NCI-H1092 (cell line): ENCODE results near the gene SBK1.
"Not testable (repeated sequence)": the region's sequence is repeated elsewhere in the genome, so short reads cannot be mapped to it uniquely, and the experiment has no call there.

Experiments
- DNase-seq: peaks from one replicate; lab custom pipeline; 2025; lab: John Stamatoyannopoulos, UW

The SBK1 gene

DNA sequence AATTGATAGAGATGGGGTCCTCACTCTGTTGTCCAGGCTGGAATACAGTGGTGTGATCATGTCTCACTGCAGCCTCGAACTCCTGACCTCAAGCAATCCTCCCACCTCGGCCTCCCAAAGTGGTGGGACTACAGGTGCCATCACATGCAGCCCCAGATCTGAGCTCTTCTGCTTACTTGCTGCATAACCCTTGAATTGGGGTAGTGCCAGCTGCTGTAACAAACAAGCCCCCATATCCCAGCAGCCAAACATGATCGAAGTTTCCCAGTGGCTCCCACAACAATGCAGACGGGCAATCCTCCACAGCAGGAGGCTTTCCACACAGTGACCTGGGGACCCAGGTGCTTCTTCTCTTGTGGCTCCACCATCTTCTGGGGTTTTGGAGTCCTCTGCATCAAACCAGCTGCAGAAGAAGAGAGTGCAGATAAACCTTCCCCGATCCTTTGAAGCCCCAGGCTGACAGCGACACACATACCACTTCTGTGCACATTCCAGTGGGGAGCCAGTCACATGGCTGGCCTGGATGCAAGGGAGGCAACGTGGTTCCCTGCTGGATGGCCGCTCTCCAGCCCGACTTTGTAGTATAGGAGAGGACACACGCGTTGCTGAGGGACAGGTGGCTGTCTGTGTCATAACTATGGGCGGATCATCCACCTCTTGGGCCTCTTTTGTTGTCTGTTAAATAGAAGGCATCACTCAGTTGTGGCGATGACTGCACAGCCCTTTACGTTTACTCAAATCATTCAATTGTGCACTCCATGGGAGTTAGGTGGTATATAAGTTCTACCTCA, 16.7 kb downstream of the SBK1 start:
- no peak for DNase-seq

DNA sequence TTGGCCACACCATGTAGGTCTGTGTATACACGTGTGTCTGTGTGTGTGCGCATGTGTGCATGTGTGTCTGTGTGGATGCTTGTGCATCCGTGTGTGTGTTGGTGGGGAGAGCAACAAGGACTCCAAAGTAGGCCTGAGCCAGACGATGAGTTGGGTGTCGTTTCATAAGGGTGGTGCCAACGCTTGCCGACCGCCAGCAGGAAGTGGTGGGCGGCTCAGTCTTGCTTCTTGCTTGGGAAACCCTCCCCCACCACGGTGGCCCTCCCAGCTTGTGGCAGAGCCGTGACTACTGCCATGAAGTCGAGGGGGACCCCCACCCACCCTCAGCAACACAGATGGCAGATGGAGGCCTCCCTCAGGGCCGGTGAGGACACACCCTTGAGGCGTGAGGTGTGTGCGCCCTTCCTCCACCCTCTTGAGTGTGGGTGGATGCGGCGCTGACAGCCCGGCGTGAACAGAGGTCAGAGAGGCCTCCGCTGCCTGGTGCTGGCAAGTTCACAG, 17.5 kb downstream of the SBK1 start:
- no peak for DNase-seq

DNA sequence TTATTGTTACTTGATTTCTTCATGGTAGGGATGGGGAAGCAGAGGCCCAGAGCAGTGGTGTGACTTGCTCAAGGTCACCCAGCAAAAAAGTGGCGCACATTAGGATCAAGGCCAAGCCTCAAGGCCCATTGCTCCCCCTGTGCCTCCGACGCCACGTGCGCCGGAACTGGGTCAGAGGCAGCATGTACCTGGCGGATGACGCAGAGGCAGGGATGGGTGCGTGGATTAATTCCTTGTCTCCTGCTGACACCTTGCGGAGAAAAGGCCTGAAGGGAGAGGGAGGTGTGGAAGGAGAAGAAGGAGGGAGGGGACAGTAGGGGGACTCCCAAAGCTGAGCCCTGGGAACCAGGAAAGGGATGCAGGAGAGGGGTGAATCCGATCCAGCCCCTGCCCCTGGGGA, 18.5 kb downstream of the SBK1 start:
- no peak for DNase-seq

DNA sequence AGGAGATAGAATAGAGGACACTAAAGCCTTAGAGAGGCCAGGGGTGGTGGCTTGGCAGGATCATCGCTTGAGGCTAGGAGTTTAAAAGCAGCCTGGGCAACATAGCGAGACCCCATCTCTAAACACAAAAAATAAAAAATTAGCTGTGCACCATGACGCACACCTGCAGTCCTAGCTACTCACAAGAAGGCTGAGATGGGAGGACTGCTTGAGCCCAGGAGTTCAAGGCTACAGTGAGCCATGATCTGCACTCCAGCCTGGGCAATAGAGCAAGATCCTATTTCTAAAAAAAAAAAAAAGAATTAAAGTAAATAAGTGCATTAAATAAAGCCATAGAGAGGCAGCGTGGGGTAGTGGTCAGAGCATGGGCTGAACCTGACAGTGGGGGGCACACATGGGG, 19.1 kb downstream of the SBK1 start:
- DNase-seq = no peak

DNA sequence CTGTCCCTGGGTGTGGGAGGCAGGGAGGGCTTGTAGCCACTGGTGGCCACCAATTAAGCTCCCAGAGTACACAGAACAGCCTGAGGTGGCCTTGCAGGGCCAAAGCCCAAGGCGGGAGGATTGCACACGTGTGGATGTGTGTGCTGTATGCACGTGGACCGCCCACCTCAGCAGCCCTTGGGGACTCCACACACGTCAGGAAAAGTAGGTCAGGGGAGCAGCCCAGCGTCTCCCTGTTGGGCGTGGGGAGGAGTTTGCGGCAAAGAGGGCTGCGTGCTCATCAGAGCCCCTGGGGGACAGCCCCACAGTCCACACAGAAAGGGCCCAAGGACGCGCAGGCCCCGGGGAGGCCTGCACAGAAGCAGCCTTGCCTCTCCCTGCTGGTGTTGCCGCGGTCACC, 19.6 kb downstream of the SBK1 start:
- DNase-seq = no peak

GRCh38 chr16:28312327-28312726, 20.0 kb downstream of the SBK1 start:
- DNase-seq = no peak

- DNase-seq = no peak
Measured at GRCh38 chr16:28313587-28313986, 21.3 kb downstream of the SBK1 start.

DNA sequence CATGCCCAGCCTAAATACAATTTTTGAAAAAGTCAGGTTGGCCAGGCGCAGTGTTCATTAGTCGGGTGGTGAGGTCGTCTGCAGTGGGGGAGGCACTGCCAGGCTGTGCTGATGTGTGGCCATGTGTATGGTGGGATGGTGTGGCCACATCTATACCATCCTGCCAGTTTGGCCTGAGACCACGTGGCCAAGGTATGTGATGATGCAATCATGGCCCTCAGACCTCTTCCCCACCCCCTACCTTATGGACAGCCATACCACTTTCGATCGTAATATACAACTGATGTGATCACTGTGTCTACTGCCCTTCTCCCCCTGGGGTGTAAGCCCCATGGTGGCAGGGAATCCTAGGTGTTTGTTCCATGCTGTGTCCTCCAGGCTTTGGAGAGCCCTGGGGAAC, 23.7 kb downstream of the SBK1 start:
- DNase-seq = no peak

- DNase-seq = no peak
Measured at GRCh38 chr16:28317040-28317880, 24.9 kb downstream of the SBK1 start.

- DNase-seq = no peak
Measured at GRCh38 chr16:28318042-28318744, 25.9 kb downstream of the SBK1 start.

DNA sequence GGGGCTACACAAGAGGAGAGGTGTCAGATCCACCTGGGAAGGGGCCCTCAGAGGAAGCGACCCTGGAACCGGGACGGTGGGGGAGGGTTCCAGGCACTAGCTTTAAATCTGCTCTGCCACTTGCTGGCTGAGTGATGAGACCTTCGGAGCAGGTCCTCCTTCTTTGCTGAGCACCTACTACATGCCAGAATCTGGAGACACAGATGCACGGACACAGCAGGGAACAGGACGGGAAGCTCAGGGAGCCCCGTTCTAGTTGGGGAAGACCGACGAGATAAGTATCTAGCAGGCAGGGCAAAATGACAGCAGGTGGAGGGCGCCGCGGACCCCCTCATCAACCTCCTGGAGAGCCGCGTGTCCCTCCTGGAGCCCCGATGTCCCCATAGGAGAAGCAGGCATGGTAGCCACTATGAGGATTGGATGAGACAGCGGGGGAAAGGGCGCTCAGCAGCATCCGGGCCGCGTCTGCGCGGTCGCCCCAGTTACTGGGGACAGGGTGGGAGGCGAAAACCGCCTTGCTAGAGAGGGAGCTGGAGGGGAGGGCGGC, 27.2 kb downstream of the SBK1 start:
- DNase-seq = no peak

DNA sequence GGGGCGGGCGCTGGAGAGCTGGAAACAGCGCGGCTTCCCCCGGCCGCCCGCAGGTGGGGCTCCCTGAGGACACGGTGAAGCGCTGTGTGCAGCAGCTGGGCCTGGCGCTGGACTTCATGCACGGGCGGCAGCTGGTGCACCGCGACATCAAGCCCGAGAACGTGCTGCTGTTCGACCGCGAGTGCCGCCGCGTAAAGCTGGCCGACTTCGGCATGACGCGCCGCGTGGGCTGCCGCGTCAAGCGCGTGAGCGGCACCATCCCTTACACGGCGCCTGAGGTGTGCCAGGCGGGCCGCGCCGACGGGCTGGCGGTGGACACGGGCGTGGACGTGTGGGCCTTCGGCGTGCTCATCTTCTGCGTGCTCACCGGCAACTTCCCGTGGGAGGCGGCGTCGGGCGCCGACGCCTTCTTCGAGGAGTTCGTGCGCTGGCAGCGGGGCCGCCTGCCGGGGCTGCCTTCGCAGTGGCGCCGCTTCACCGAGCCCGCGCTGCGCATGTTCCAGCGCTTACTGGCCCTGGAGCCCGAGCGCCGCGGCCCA, 27.8 kb downstream of the SBK1 start:
- DNase-seq = no peak

DNA sequence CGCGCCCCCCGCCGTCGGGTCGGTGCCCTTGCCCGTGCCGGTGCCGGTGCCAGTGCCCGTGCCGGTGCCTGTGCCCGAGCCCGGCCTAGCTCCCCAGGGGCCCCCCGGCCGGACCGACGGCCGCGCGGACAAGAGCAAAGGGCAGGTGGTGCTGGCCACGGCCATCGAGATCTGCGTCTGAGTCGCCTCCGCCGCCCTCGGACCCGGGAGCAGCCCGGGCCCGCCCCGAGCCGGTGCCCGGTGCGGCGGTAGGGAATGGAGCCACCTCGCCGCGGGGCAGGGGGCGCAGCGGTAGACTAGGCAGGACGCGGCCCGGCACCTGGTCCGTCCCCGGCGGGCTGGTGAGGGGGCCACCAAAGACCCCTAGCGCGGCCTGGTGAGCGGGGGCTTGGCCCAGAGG, 28.4 kb downstream of the SBK1 start:
- DNase-seq = no peak

- no peak for DNase-seq
Measured at GRCh38 chr16:28321700-28322411, 29.5 kb downstream of the SBK1 start.

GRCh38 chr16:28324235-28324886, 32.0 kb downstream of the SBK1 start:
- no peak for DNase-seq

DNA sequence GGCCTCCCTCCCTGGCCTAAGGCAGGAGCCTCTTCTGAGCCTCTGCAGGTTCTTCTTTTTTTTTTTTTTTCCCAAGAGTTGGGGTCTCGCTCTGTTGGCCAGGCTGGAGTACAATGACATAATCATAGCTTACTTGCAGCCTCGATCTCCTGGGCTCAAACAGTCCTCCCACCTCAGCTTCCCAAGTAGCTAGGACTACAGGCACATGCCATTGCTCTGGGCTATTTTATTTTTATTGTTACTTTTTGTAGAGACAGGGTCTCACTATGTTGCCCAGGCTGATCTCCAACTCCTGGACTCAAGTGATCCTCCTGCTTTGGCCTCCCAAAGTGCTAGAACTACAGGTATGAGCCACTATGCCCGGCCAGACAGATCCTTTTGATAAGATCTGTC, 32.6 kb downstream of the SBK1 start:
- no peak for DNase-seq

GRCh38 chr16:28326881-28327610, 34.7 kb downstream of the SBK1 start:
- no peak for DNase-seq

DNA sequence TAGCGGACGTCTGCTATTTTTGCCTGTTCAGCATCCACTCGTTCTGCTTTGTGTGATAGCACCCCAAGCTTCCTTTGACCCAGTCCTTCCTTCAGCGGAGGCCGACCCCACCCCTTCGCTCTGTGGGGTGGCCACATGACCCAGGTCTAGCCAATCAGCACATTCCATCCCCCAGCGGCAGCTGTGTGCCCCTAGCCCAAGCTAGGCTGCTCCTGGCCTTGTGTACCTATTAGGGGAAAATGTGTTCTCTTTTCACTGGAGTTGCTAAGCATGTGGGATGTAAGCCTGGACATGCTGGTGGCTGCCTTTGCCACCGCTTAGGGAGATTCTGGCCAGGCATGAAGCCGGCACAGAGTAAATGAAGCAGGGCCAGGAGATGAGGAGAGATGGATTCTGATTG, 37.9 kb downstream of the SBK1 start:
- DNase-seq = not testable (repeated sequence)

DNA sequence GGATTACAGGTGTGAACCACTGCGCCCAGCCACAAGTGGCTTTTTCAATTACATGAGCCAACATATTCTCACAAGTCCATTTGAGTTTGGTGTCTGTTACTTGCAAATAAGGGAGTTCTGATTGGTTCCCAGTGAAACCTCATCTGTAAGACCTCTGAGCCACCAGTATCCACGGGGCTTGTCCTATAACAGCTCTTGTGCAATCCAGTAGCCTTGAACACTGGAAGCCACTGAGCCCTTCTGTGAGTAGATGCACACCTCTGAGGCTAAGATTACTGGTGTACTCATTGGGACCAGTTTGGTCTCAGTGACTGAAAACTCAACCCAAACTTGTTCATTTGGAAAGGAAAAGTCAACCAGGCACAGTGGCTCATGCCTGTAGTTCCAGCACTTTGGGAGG, 38.7 kb downstream of the SBK1 start:
- not testable (repeated sequence) for DNase-seq

DNA sequence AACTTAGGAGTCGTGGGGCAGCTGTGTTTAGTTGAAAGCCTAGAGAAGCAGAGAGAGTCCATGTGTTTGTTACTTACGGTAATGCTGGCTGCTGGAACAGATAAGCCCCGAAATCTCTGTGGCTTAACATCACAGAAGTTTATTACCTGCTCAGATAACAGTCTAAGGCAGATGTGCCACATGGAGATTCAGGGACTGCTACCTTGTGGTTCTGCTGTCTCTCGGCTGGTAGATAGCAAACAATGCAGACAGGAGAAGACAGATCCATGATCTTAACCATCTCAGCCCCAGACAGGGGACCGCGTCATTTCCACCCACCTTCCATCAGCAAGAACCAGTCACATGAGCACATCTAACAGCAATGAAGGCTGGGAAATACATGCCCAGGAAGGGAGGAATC, 40.3 kb downstream of the SBK1 start:
- not testable (repeated sequence) for DNase-seq
